NOMO-1 (cell line): Measurements from ENCODE around the gene TRABD2A.

Experiments
- DNase-seq, 2 experiments: peaks; one replicate each; lab custom pipeline; 2025; ENCODE audit not compliant: unreplicated experiment in 2 of 2; lab: John Stamatoyannopoulos, UW

TRABD2A gene

GRCh38 chr2:84904717-84905174 is 23.9 kb upstream of the TRABD2A start:
- peak in 1 of 2 experiments; percentile 7 for DNase-seq

- no peak for DNase-seq
Measured at GRCh38 chr2:84904151-84904550, 23.3 kb upstream of the TRABD2A start.

GRCh38 chr2:84902526-84902925 is 21.6 kb upstream of the TRABD2A start:
- no peak for DNase-seq

- DNase-seq = no peak
Measured at GRCh38 chr2:84901593-84902120, 20.8 kb upstream of the TRABD2A start.

GRCh38 chr2:84900971-84901370 is 20.1 kb upstream of the TRABD2A start:
- DNase-seq = peak in 1 of 2 experiments; percentile 37

GRCh38 chr2:84899304-84900204 is 18.7 kb upstream of the TRABD2A start:
- DNase-seq = no peak

GRCh38 chr2:84897773-84898172 is 16.9 kb upstream of the TRABD2A start:
- DNase-seq = no peak

- no peak for DNase-seq
Measured at GRCh38 chr2:84896567-84896966, 15.7 kb upstream of the TRABD2A start.

- no peak for DNase-seq
Measured at GRCh38 chr2:84894758-84895520, 14.1 kb upstream of the TRABD2A start.

GRCh38 chr2:84894131-84894586 is 13.3 kb upstream of the TRABD2A start:
- no peak for DNase-seq

GRCh38 chr2:84891355-84892010 is 10.6 kb upstream of the TRABD2A start:
- no peak for DNase-seq

- DNase-seq = no peak
Measured at GRCh38 chr2:84889332-84889731, 8.4 kb upstream of the TRABD2A start.

GRCh38 chr2:84888401-84889276 is 7.8 kb upstream of the TRABD2A start:
- DNase-seq = peak; percentile 90 to 99

GRCh38 chr2:84886791-84887190 is 5.9 kb upstream of the TRABD2A start:
- no peak for DNase-seq

GRCh38 chr2:84885111-84885510 is 4.2 kb upstream of the TRABD2A start:
- no peak for DNase-seq

- DNase-seq = no peak
Measured at GRCh38 chr2:84884449-84884848, 3.6 kb upstream of the TRABD2A start.

GRCh38 chr2:84882775-84883550 is 2.1 kb upstream of the TRABD2A start:
- no peak for DNase-seq

- DNase-seq = no peak
Measured at GRCh38 chr2:84882414-84882738, 1.5 kb upstream of the TRABD2A start.
